Progenitor cell of endocrine pancreas (in vitro differentiated cells): ENCODE data around the gene IGSF23. TPM values are rescaled to one million over a fixed set of nuclear protein-coding genes. Genes with fewer than 3 reads are reported as not detected.

Experiments used
- DNase-seq: peaks from one replicate; pipeline ENCODE4 v3.0.0; 2021; ENCODE audit warnings: low spot score; ENCODE audit not compliant: unreplicated experiment
- H3K27ac Mint-ChIP-seq: 2 replicates; pipeline ENCODE4 v1.8.0; 2021; ENCODE audit warnings: mild to moderate bottlenecking, moderate library complexity, mixed read lengths
- H3K27me3 Mint-ChIP-seq: 2 replicates; pipeline ENCODE4 v1.8.0; 2021; ENCODE audit warnings: mixed read lengths
- H3K36me3 Mint-ChIP-seq: 2 replicates; pipeline ENCODE4 v1.8.0; 2022; ENCODE audit warnings: mixed read lengths; ENCODE audit not compliant: insufficient read depth
- H3K4me1 Mint-ChIP-seq: 2 replicates; pipeline ENCODE4 v1.8.0; 2021; ENCODE audit warnings: low read depth, mixed read lengths
- H3K4me3 Mint-ChIP-seq: 2 replicates; pipeline ENCODE4 v1.8.0; 2021; ENCODE audit warnings: low read depth, mild to moderate bottlenecking, moderate library complexity, mixed read lengths
- H3K9me3 Mint-ChIP-seq: 2 replicates; pipeline ENCODE4 v1.8.0; 2021; ENCODE audit warnings: low read depth, mixed read lengths
- total RNA-seq: library from RNA; stranded (reverse); gene quantifications from 2 replicates; pipeline ENCODE4 v1.2.1, GENCODE V29; 2021
- TF ChIP-seq, protein P1 (sequence below): fragments of 200-600 bp; sonication (generic); IDR thresholded peaks from one replicate; pipeline ENCODE4 v1.5.0; 2021; ENCODE audit warnings: antibody characterized with exemption, mild to moderate bottlenecking; ENCODE audit not compliant: unreplicated experiment

The IGSF23 gene
- total RNA-seq, 1 donor from 2014 or later = 0.67 TPM

GRCh38 chr19:44574186-44574950 is 39.0 kb upstream of the IGSF23 start:
- H3K4me1 Mint-ChIP-seq = peaks cover 25% of the 10 kb centered on the region
- no peak overlapping the region for H3K27ac Mint-ChIP-seq
- H3K4me3 Mint-ChIP-seq = no peak overlapping the region
- no peak for DNase-seq
- peaks cover 1% of the 10 kb centered on the region for H3K36me3 Mint-ChIP-seq
- TF ChIP-seq, protein P1, sequence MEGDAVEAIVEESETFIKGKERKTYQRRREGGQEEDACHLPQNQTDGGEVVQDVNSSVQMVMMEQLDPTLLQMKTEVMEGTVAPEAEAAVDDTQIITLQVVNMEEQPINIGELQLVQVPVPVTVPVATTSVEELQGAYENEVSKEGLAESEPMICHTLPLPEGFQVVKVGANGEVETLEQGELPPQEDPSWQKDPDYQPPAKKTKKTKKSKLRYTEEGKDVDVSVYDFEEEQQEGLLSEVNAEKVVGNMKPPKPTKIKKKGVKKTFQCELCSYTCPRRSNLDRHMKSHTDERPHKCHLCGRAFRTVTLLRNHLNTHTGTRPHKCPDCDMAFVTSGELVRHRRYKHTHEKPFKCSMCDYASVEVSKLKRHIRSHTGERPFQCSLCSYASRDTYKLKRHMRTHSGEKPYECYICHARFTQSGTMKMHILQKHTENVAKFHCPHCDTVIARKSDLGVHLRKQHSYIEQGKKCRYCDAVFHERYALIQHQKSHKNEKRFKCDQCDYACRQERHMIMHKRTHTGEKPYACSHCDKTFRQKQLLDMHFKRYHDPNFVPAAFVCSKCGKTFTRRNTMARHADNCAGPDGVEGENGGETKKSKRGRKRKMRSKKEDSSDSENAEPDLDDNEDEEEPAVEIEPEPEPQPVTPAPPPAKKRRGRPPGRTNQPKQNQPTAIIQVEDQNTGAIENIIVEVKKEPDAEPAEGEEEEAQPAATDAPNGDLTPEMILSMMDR = no peak
- peaks cover 2% of the 10 kb centered on the region for H3K27me3 Mint-ChIP-seq
- H3K9me3 Mint-ChIP-seq = no peaks in the 10 kb centered on the region

DNA sequence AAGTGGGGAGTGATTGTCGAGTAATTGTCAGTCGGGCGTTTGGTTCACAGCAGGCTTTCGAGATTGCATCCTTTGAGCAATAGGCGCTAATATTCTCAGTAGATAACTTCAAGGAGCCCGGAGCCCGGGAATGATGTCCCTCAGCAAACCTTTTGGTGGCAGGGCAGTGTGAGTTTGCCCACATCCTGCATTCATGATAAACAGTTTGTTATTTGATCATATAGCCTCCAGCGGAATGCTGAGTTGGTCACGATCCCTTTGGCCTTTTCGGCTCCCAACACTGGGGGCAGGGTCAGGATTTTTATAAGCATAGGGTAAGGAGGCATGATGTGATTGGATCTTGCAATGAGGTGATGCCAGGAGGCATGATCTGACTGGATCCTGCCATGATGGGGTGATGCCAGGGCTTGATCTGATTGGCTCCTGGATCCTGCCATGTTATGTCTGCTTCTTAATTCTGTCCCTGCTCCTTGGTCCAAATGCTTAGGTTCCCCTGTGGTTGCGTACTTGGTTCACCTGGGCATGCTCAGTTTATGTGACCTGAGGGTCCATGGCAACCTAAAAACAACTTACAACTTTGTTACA is 38.2 kb upstream of the IGSF23 start:
- Mint-ChIP-seq H3K4me1 (peaks cover 25% of the 10 kb centered on the region), H3K27ac (no peak overlapping the region), H3K36me3 (peaks cover 1% of the 10 kb centered on the region), H3K9me3 (no peaks in the 10 kb centered on the region), H3K4me3 (no peak overlapping the region), H3K27me3 (peaks cover 2% of the 10 kb centered on the region)
- TF ChIP-seq, protein P1 = no peak
- no peak for DNase-seq

DNA sequence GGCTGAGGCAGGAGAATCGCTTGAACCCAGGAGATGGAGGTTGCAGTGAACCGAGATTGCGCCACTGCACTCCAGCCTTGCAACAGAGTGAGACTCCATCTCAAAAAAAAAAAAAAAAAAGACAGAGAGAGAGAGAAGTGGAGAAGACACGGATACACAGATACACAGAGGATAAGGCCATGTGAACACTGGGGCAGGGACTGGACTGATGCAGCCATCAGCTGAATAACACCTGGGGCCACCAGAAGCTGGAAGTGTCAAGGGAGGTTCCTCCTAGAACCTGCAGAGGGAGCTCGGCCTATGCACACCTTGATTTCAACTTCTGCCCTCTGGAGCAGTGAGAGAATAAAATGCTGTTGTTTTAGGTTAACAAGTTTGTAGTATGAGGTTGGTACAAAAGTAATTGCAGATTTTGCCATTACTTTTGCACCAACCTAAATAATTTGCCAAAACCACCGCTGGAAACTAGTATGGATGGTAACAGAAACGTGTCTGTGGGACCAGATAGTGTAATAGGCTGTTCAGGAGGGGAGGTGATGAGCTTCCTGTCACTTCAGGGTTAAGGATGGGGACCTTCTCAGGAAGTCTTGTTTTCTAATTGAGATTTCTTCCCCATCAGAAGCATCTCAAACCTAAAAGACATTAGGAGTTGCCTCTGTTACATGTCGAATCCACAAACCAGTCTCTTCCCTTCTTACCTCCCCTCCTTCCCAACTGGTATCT is 36.4 kb upstream of the IGSF23 start:
- H3K4me3 Mint-ChIP-seq = no peak overlapping the region
- H3K27me3 Mint-ChIP-seq = peaks cover 2% of the 10 kb centered on the region
- TF ChIP-seq, protein P1 = peak; percentile 76
- DNase-seq = no peak
- H3K4me1 Mint-ChIP-seq = peaks cover 19% of the 10 kb centered on the region
- no peak overlapping the region for H3K27ac Mint-ChIP-seq
- no peaks in the 10 kb centered on the region for H3K9me3 Mint-ChIP-seq
- peaks cover 1% of the 10 kb centered on the region for H3K36me3 Mint-ChIP-seq

DNA sequence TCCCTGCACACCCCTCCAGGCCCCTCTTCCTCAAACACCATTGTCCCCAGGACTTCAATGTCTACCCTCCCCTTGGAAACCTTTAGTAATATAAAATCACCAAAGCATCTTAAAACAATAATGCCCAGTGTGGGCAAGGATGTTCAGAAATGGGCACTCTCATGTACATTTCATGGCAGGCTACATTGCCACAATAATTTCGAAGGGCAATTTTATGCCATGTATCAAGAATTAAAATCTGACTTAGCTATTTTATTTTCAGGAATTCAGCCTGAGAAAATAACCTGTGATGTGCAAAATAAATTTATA is 35.8 kb upstream of the IGSF23 start:
- Mint-ChIP-seq H3K27me3 (peaks cover 2% of the 10 kb centered on the region), H3K9me3 (no peaks in the 10 kb centered on the region), H3K4me3 (no peak overlapping the region), H3K36me3 (peaks cover 1% of the 10 kb centered on the region), H3K4me1 (peaks cover 14% of the 10 kb centered on the region), H3K27ac (no peak overlapping the region)
- no peak for DNase-seq
- TF ChIP-seq, protein P1 = no peak

DNA sequence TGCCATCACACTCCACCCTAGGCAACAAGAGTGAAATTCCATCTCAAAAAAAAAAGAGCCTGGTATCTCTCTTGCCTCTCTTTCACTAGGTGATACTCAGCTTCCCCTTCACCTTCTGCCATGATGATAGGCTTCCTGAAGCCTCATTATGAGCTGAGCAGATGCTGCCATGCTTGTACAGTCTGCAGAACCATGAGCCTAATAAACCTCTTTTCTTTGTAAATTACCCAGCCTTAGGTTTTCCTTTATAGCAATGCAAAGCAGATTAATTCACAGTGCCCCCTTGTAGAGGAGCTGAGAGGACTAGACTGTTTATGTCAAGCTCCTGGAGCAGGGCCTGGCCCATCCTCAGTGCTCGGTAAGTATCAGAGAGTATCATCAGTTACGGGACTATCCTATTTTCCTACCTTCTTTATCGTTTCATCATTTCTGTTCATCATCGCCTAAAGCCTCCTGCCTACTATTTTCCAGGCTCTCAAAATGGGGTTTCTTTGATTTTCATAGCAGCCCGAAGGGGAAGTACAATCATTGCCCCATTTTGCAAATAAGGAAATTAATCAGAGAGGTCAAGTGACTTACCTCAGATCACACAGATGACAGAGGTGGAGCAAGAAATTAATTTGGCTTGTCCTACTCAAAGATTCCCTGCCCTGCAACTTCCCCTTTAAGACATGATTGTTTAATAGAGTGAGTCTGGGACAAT is 33.5 kb upstream of the IGSF23 start:
- Mint-ChIP-seq H3K4me1 (no peaks in the 10 kb centered on the region), H3K9me3 (no peaks in the 10 kb centered on the region), H3K4me3 (no peak overlapping the region), H3K27ac (no peak overlapping the region), H3K27me3 (no peaks in the 10 kb centered on the region), H3K36me3 (peaks cover under 1% of the 10 kb centered on the region)
- no peak for DNase-seq
- TF ChIP-seq, protein P1 = no peak
